GM20000 (cell line): Measurements from ENCODE around the gene GBP2.

ENCODE experiments used
- DNase-seq: peaks from one replicate; pipeline ENCODE4 v3.0.0; 2012; ENCODE audit warnings: low spot score
- CTCF ChIP-seq: IDR thresholded peaks from 2 replicates; pipeline ENCODE4 v1.5.1; 2012; ENCODE audit warnings: mild to moderate bottlenecking, control low read depth; ENCODE audit errors: extremely low read depth, missing control alignments

Gene GBP2

DNA sequence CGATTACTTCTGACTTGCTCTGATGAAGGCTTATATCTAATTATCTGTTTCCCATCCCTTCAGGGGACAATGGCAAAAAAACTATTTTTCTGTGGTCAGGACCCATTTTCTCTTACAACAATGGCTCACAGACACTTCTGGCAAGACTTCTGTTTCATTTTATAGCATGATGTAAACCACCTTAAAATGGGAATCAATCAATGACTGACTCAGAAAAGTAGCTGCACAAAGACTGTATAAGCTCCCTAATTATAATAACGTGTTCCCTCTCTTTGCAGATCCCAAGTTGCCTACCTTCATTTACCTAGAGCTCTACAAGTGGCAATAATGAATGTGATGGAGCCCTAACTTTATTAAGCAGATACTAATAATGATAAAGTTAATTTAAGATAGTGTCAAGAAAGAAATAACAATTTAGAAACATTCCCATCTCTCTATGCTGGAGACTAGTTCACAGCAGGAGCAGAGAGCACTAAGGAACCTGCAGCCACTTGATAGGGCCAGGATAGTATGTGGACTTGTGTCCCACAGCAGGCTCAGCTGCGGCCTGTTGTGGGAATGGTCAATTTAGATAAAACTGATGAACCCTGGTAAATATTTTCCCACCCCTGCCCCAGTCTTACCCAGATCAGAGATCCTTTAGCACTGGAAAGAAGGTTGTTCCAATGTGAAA, 538 bp downstream of the GBP2 start:
- TF ChIP-seq CTCF, result no peak
- peak; percentile 18 for DNase-seq

DNA sequence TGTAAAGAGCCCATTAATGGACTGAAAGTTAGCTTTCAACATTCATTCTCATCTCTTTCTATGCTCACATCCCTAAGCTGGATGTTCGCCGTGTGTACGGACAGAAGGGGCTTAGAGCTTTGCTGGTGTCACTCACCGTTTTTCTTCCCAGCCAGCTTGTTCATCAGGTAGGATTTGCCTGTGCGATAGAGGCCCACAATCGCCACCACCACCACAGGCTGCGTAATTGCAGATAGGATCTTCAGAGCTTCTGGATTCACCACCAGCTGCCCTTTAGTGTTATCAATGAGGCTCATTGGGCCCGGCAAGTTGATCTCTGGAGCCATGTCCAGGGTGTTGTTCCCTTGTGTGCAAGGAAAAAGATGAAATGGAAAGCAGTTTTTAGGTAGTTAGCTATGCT, 4.3 kb downstream of the GBP2 start:
- DNase-seq, result no peak
- TF ChIP-seq CTCF, result no peak

DNA sequence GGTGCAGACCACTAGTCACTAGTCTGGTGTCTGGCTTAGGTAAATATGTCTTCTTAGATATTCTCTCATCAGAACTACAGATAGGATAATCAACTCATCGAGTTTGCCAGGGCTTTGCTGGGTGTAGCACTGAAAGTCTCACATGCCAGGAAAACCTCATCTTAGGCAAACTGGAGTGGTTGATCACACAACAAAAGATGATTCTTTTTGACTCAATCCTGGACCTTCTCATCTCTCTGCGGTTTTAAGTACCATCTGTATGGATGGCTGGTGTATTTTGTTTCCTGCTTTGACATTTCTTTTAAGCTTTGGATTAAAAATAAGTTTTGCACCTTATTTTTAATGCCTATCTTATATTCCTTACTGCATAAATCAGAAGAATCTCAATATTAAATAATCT, 11.3 kb downstream of the GBP2 start:
- DNase-seq, result no peak
- no peak for TF ChIP-seq CTCF

DNA sequence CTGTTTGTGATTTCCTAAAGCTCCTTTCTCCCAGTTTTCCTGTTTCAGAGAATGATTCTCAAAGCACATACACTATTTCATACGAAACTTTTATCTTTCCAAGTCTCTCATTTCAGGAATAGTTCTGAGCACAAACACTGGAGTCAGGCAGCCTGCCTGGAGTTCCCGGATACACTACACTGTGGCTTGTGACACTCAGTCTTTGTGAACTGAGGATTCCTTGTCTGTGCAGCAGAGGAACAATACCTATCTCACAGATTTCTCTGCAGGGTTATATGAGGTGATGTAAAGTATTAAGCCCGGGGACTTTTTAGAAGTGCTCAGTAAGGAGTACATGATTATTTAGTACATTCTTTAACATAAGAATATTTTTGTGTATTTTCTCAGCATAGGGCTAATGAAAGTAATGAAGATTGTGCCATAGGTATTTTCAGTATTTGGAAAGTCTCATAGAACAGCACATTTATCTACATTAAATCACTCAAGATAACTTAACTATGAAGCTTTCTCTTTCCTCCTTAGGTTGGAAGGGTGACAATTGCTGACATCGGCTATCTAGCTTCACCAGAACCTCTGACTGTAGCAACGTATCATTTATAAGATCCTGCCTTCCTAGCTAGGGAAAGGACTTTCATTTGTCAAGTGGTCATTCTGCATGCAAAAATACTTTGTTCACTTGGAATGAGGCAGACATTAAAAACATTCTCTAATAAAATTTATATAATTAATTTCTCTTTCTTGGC, 12.9 kb downstream of the GBP2 start:
- no peak for DNase-seq
- no peak for TF ChIP-seq CTCF

GRCh38 chr1:89104687-89105086, 21.2 kb downstream of the GBP2 start:
- DNase-seq, result no peak
- TF ChIP-seq CTCF, result no peak

GRCh38 chr1:89104147-89104546, 21.8 kb downstream of the GBP2 start:
- no peak for DNase-seq
- TF ChIP-seq CTCF, result no peak

GRCh38 chr1:89102021-89102420, 23.9 kb downstream of the GBP2 start:
- TF ChIP-seq CTCF, result no peak
- DNase-seq, result no peak
